Glutamatergic neuron (in vitro differentiated cells): ENCODE data around the gene XCL1. TPM values are rescaled to one million over a fixed set of nuclear protein-coding genes. Genes with fewer than 3 reads are reported as not detected.

Source experiments
- DNase-seq: peaks from one replicate; pipeline ENCODE4 v3.0.0; 2022
- H3K27ac Mint-ChIP-seq: one replicate; pipeline ENCODE4 v1.8.0; 2020; ENCODE audit warnings: mild to moderate bottlenecking, mixed read lengths, inconsistent platforms; ENCODE audit not compliant: unreplicated experiment
- H3K27me3 Mint-ChIP-seq: one replicate; pipeline ENCODE4 v1.8.0; 2020; ENCODE audit warnings: mild to moderate bottlenecking, moderate library complexity, mixed read lengths, inconsistent platforms; ENCODE audit not compliant: unreplicated experiment
- H3K36me3 Mint-ChIP-seq: one replicate; pipeline ENCODE4 v1.8.0; 2020; ENCODE audit warnings: mild to moderate bottlenecking, mixed read lengths, inconsistent platforms; ENCODE audit not compliant: unreplicated experiment
- H3K4me1 Mint-ChIP-seq: one replicate; pipeline ENCODE4 v1.8.0; 2020; ENCODE audit warnings: mild to moderate bottlenecking, low read depth, mixed read lengths, inconsistent platforms; ENCODE audit not compliant: unreplicated experiment
- H3K4me3 Mint-ChIP-seq: one replicate; pipeline ENCODE4 v1.8.0; 2020; ENCODE audit warnings: mild to moderate bottlenecking, mixed read lengths, inconsistent platforms; ENCODE audit not compliant: unreplicated experiment
- H3K9me3 Mint-ChIP-seq: one replicate; pipeline ENCODE4 v1.8.0; 2020; ENCODE audit warnings: mild to moderate bottlenecking, moderate library complexity, mixed read lengths, inconsistent platforms; ENCODE audit not compliant: unreplicated experiment
- total RNA-seq: library from RNA; stranded (reverse); fragmentation: NEBNext Ultra II Directional; extraction: Animal tissue kit (Norgen Biotek cat#: 25700); gene quantifications from one replicate; pipeline ENCODE4 v1.2.1, GENCODE V29; 2021; ENCODE audit not compliant: unreplicated experiment
- TF ChIP-seq, protein P1 (sequence below): fragments of 200-600 bp; sonication (generic); IDR thresholded peaks from one replicate; pipeline ENCODE4 v1.5.0; 2021; ENCODE audit not compliant: partially characterized antibody, unreplicated experiment

XCL1 gene
- total RNA-seq, 1 donor from 2014 or later, result not detected

DNA sequence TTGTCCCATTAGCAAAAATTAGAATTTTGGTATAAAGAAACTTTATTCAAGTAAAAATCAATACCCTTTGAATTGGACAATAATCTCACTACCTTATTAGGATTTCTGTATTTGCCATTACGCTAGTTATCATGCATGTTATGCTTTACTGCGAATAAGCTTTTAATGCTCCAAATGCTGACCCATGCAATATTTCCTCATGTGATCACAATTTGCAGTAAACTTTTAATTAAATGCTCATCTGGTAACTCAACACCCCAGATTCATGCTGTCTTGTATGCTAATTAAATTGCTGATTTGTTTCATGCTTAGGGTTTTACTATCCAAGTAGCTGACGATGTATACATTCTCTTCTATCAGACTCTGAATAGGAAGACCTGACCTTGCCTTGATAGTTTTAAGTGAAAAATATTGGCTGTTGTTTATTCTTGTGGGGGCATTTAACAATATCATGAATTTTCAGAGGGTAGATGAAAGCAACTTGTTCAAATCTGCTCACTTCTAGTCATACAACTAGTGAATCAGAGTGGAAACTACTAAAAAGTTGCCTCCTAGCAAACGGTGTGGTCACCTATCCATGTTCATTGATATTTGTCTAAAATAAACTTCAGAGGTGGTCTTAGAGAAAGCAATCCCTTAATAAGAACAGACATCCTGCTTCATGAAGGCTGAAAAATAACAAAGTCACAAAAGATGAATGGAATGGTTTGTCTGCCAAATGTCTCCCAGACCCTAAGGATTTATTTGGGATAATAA lies 5.6 kb downstream of the XCL1 start:
- no peak for DNase-seq
- no peaks in the 10 kb centered on the region for H3K9me3 Mint-ChIP-seq
- no peak overlapping the region for H3K27ac Mint-ChIP-seq
- H3K27me3 Mint-ChIP-seq, result no peaks in the 10 kb centered on the region
- no peaks in the 10 kb centered on the region for H3K36me3 Mint-ChIP-seq
- H3K4me1 Mint-ChIP-seq, result no peaks in the 10 kb centered on the region
- no peak overlapping the region for H3K4me3 Mint-ChIP-seq
- TF ChIP-seq, protein P1, sequence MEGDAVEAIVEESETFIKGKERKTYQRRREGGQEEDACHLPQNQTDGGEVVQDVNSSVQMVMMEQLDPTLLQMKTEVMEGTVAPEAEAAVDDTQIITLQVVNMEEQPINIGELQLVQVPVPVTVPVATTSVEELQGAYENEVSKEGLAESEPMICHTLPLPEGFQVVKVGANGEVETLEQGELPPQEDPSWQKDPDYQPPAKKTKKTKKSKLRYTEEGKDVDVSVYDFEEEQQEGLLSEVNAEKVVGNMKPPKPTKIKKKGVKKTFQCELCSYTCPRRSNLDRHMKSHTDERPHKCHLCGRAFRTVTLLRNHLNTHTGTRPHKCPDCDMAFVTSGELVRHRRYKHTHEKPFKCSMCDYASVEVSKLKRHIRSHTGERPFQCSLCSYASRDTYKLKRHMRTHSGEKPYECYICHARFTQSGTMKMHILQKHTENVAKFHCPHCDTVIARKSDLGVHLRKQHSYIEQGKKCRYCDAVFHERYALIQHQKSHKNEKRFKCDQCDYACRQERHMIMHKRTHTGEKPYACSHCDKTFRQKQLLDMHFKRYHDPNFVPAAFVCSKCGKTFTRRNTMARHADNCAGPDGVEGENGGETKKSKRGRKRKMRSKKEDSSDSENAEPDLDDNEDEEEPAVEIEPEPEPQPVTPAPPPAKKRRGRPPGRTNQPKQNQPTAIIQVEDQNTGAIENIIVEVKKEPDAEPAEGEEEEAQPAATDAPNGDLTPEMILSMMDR, result no peak

DNA sequence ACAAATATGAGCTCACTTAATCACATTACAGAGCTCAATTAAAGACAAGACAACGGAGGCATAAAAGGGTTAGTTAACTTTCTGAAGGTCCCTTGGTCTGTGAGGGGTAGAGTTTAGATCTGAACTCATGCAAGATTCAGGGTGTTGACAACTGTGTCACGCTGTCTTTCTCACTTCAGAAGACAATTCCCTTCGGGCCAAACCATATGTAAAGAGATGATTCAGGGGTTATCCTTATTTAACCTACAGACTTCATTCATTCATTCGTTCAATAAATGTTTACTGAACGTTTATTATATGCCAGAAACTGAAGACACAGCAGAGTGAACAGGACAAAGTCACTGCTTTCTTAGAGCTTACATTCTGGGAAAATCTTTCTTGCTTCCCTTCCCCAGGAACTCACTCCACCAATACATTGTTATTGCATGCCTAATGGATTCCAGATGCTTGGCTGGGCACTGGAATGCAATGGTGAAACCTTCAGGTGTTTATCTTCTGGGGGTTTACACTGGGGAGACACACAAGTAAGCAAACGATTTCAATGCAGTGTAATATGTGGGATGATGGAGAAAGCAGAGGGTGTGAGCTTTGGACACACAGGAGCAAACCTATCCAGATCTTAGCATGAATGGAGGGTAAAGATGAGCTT lies 6.4 kb downstream of the XCL1 start:
- no peak overlapping the region for H3K27ac Mint-ChIP-seq
- no peaks in the 10 kb centered on the region for H3K27me3 Mint-ChIP-seq
- TF ChIP-seq, protein P1, result no peak
- peaks cover 4% of the 10 kb centered on the region for H3K36me3 Mint-ChIP-seq
- H3K4me3 Mint-ChIP-seq, result no peak overlapping the region
- peaks cover 2% of the 10 kb centered on the region for H3K9me3 Mint-ChIP-seq
- no peaks in the 10 kb centered on the region for H3K4me1 Mint-ChIP-seq
- no peak for DNase-seq

DNA sequence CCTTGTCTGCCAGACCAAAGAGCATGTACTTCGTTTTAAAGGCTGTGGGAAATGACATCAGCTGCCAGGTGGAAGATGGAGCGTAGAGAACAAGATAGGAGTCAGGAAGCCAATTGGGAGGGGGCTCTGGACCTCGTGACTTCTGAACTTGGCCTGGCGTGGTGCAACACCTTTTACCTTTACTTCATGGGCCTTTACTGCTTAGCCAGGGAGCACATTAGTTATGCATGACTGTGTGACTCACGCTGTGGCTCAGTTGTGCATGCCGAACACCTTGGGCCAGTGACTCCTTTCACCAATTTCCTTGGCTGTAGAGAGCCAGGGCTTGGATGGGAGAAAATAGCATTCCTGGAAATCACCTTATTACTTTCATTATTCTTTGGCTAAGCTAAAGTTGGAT lies 7.2 kb downstream of the XCL1 start:
- DNase-seq, result no peak
- H3K27ac Mint-ChIP-seq, result no peak overlapping the region
- TF ChIP-seq, protein P1, result no peak
- H3K27me3 Mint-ChIP-seq, result no peaks in the 10 kb centered on the region
- H3K4me3 Mint-ChIP-seq, result no peak overlapping the region
- peaks cover 4% of the 10 kb centered on the region for H3K36me3 Mint-ChIP-seq
- H3K9me3 Mint-ChIP-seq, result peaks cover 2% of the 10 kb centered on the region
- no peaks in the 10 kb centered on the region for H3K4me1 Mint-ChIP-seq

DNA sequence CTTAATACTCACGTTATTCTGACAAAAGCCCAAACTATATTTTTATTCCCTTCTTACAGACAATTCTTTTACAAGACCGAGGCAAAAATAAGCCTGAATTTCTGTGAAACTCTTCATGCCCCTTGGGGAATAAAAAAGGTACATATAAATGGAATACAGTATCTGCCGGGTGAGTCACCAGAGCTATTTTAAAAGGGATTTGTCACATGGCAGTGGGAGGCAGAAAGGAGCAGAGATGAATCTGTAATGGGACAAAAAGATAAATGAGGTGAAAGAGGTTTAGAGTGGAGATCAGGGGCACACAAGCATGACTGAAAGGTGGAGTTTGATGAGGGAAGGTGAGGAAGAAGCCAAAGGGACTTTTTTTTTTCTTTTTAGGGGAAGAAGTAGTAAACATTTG lies 8.8 kb downstream of the XCL1 start:
- no peak overlapping the region for H3K4me3 Mint-ChIP-seq

More for the DNA sequence above, 8.8 kb downstream of the XCL1 start:
- Mint-ChIP-seq H3K27ac (no peak overlapping the region), H3K27me3 (no peaks in the 10 kb centered on the region), H3K36me3 (peaks cover 4% of the 10 kb centered on the region), H3K9me3 (peaks cover 2% of the 10 kb centered on the region), H3K4me1 (no peaks in the 10 kb centered on the region)
- TF ChIP-seq, protein P1, result no peak
- DNase-seq, result no peak
